Rectal smooth muscle tissue (tissue), 1 donor: Measurements from ENCODE around the gene TMEM181.
"Not testable (repeated sequence)": the region's sequence is repeated elsewhere in the genome, so short reads cannot be mapped to it uniquely, and the experiment has no call there.

Source experiments
- H3K27ac ChIP-seq: one replicate; pipeline ENCODE4 v1.7.0; 2013; ENCODE audit warnings: low read depth, low read length, inconsistent platforms
- H3K27me3 ChIP-seq: one replicate; pipeline ENCODE4 v1.7.0; 2013; ENCODE audit warnings: low read length; ENCODE audit not compliant: control insufficient read depth, insufficient read depth
- H3K36me3 ChIP-seq: one replicate; pipeline ENCODE4 v1.7.0; 2013; ENCODE audit warnings: low read length; ENCODE audit not compliant: control insufficient read depth, insufficient read depth
- H3K4me1 ChIP-seq: one replicate; pipeline ENCODE4 v1.7.0; 2013; ENCODE audit warnings: low read length; ENCODE audit not compliant: control insufficient read depth, insufficient read depth
- H3K4me3 ChIP-seq: one replicate; pipeline ENCODE4 v1.7.0; 2013; ENCODE audit warnings: low read length
- H3K9ac ChIP-seq: one replicate; pipeline ENCODE4 v1.7.0; 2013; ENCODE audit warnings: low read length

The TMEM181 gene

GRCh38 chr6:158672726-158673125 is 112.8 kb downstream of the TMEM181 start:
- no peaks in the 10 kb centered on the region for H3K36me3 ChIP-seq
- no peak overlapping the region for H3K9ac ChIP-seq
- H3K4me1 ChIP-seq: peaks cover 3% of the 10 kb centered on the region
- no peak overlapping the region for H3K27ac ChIP-seq
- no peaks in the 10 kb centered on the region for H3K27me3 ChIP-seq
- H3K4me3 ChIP-seq: no peak overlapping the region

GRCh38 chr6:158674342-158675131 is 114.6 kb downstream of the TMEM181 start:
- Histone ChIP-seq H3K4me3 (no peak overlapping the region), H3K36me3 (no peaks in the 10 kb centered on the region), H3K4me1 (no peaks in the 10 kb centered on the region), H3K27me3 (no peaks in the 10 kb centered on the region), H3K9ac (no peak overlapping the region), H3K27ac (no peak overlapping the region)

- H3K27ac ChIP-seq, H3K4me3 ChIP-seq, H3K36me3 ChIP-seq, H3K9ac ChIP-seq, H3K4me1 ChIP-seq, H3K27me3 ChIP-seq: not testable (repeated sequence)
These were observed 117.2 kb downstream of the TMEM181 start for GRCh38 chr6:158677094-158677493.

DNA sequence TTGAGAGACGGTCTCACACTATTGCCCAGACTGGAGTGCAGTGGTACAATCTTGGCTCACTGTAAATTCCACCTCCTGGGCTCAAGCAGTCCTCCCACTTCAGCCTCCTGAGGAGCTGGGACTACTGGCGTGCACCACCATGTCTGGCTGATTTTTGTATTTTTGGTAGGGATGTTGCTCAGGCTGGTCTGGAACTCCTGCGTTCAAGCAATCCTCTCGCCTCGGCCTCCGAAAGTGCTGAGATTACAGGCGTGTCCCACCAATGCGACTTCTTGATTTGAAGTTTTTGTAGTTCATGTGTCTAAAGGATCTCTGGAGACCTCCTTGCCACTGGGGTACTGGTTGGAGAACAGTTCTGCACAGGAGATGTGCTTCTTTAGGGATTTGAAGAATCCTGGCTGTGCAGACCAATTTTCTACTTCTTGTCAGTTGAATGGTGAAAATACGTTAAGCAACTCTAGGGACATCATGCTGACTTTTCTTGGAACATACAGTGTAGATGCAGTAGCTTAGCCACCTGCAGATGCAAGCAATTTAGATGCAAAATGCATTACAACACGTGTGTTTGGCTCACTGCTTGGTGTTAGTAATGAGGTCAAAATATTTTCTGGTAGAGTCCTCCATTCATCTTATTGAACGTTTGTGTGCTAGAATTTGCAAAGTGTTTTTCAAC is 118.2 kb downstream of the TMEM181 start:
- Histone ChIP-seq H3K4me3 (no peak overlapping the region), H3K9ac (no peak overlapping the region), H3K4me1 (no peaks in the 10 kb centered on the region), H3K36me3 (no peaks in the 10 kb centered on the region), H3K27me3 (no peaks in the 10 kb centered on the region), H3K27ac (no peak overlapping the region)

DNA sequence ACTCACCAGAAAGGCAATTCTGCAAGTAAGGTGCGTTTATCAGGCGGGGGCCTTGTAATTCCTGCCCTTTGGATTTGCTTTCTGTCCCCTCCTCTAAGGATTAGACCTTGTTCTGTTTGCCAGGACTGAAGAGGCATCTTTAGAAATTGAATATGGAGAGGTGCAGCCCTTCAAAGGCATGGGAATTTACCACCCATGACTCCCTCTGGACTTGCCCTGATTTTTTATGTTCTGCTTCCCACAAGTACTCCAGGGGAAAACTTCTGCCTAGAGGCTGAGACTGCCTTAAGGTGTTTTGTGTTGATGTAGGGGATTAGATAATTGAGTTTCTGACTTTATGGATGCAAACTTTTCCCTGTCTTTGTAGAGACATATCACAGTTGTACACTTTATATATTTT is 120.1 kb downstream of the TMEM181 start:
- H3K27ac ChIP-seq: no peak overlapping the region
- H3K4me3 ChIP-seq: no peak overlapping the region
- no peaks in the 10 kb centered on the region for H3K27me3 ChIP-seq
- H3K9ac ChIP-seq: no peak overlapping the region
- H3K4me1 ChIP-seq: no peaks in the 10 kb centered on the region
- H3K36me3 ChIP-seq: no peaks in the 10 kb centered on the region

DNA sequence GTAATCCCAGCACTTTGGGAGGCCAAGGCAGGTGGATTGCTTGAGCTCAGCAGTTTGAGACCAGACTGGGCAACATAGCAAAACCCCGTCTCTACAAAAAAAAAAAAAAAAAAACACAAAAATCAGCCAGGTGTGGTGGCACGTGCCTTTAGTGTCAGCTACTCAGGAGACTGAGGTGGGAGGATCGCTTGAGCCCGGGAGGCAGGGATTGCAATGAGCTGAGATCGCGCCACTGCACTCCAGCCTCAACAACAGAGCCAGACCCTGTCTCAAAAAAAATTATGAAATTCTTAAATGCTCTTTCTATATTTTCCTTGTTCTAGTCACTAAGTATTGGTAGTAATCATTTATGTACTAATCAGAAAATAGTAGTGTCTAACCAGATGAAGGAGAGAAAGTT is 120.6 kb downstream of the TMEM181 start:
- no peak overlapping the region for H3K27ac ChIP-seq
- H3K4me3 ChIP-seq: no peak overlapping the region
- H3K36me3 ChIP-seq: no peaks in the 10 kb centered on the region

GRCh38 chr6:158684311-158684710 is 124.4 kb downstream of the TMEM181 start:
- Histone ChIP-seq H3K9ac (no peak overlapping the region), H3K27me3 (no peaks in the 10 kb centered on the region), H3K36me3 (no peaks in the 10 kb centered on the region), H3K27ac (no peak overlapping the region), H3K4me3 (no peak overlapping the region), H3K4me1 (no peaks in the 10 kb centered on the region)

More for the DNA sequence above, 120.6 kb downstream of the TMEM181 start:
- Histone ChIP-seq H3K4me1 (no peaks in the 10 kb centered on the region), H3K27me3 (no peaks in the 10 kb centered on the region), H3K9ac (no peak overlapping the region)

DNA sequence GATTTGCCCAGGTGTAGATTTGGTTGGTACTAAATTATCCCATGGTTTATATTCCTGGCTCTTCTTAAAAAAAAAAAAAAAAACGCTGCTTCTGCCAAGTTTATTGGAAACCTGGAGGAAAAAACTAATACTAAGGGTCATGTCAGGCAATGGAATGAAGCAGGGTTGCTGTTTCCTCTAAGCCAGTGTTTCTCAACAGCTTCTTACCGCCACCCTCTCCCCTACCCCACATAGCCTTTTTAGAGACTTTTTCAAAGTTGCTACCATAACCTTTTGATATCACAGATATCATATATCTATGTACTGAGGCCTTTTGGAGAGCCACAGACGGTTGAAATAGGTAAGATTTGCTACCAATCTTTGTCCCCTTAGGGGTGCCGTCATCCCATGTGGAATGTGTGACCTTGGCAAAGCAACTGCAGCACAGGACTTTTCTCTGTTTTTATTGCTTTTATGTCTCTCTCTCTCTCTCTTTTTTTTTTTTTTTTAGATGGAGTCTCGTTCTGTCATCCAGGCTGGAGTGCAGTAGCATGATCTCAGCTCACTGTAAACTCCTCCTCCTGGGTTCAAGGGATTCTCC is 124.9 kb downstream of the TMEM181 start:
- Histone ChIP-seq H3K4me3 (no peak overlapping the region), H3K36me3 (no peaks in the 10 kb centered on the region), H3K9ac (no peak overlapping the region), H3K4me1 (no peaks in the 10 kb centered on the region), H3K27me3 (no peaks in the 10 kb centered on the region), H3K27ac (no peak overlapping the region)
